Peyer's patch (tissue), 4 donors: ENCODE measurements around the gene RNASE11.

Source experiments
- CTCF ChIP-seq, 6 experiments: fragments of 450-650 bp in 4 of 6; fragments of 200-600 bp in 2 of 6; sonication (generic) in 1 of 6; IDR thresholded peaks; one replicate each; pipeline ENCODE4 v1.5.1; 2017 to 2019; ENCODE audit warnings: antibody characterized with exemption in 6 of 6, mild to moderate bottlenecking in 3 of 6, moderate library complexity in 1 of 6
- POLR2A ChIP-seq, 2 donors: fragments of 450-650 bp; IDR thresholded peaks; one replicate each; pipeline ENCODE4 v1.5.1; 2017; ENCODE audit warnings: antibody characterized with exemption in 2 of 2, mild to moderate bottlenecking in 2 of 2, moderate library complexity in 2 of 2

DNA sequence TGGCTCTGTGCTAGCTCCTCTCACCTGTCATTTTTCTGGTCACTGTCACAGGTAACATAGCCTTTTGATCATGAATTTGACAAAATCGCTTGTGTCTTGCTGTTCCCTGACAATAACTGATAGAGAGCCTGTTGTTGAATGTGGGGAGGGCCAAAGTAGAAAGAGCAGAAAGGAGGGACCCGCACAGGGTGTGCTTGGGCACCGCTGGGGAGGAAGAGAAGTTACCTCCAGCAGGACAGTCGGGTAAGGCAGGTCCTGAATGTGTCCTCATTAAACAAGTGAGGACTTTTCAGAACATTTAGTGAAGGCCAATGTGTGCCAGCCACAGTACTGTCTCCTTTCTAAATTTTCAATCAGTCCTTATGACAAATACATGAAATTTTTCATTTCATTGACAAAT is 3.4 kb upstream of the RNASE11 start, which contains the start of gene RNASE12:
- TF ChIP-seq POLR2A (IDR thresholded peaks at IDR 0.05) (no peak), CTCF (IDR thresholded peaks at IDR 0.05) (no peak)
